GM21723 (cell line): Measurements from ENCODE around the gene IMPDH1.
"Not testable (repeated sequence)": the region's sequence is repeated elsewhere in the genome, so short reads cannot be mapped to it uniquely, and the experiment has no call there.

ENCODE experiments used
- ATAC-seq: cut with Tn5 transposase; IDR thresholded peaks from one replicate; pipeline ENCODE4 v1.9.1; 2021; ENCODE audit warnings: mild to moderate bottlenecking, moderate library complexity; ENCODE audit not compliant: unreplicated experiment

The IMPDH1 gene

DNA sequence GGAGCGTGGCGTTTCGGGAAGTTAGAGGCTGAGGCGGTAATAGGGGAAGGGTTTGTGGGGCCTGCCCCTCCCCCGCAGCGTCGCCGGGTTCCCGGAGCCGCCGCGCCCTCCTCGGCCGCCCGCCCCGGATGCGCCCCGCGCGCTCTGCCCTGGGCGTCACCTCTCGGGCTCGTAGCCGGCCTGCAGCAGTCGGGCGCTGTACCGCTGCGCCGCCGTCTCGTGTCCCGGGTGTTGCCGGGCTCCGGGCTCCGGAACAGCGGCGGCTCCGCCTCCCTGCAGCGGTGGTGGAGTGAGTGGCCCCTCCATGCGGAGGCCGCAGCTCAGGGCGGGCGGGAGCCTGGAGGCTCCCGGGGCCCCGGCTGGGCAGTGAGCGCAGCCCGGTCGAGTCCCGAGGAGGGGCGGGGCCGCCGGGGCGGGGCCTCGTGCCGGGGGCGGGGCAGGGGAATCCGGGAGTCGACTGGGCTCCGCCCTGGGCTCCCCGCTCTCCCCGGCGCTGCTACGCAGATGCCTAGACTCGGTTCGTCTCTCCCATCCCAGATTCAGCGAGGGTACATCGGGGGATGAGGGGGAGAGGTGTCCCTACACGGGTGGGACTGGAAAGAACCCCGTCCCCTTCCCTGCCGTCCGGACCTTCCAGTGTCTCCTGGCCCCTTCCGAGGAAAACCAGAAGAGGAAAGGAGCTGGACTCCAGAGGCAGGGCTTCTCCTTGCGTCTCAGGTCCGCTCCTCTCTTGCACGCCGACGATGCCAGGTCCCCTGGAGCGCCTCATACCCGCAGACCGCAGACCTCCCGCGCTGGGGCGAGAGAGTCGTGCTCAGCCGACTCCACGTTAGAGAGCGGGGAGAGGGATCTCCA is at the start of gene IMPDH1:
Gene IMPDH1 (minus strand): TSS at position 387 of the 855 bp plus-strand sequence. CDS start 81 bp downstream, at position 306.
- ATAC-seq = peak; percentile 81

- ATAC-seq = peak; percentile 36
These were observed 49.7 kb upstream of the IMPDH1 start for GRCh38 chr7:128459394-128459878.

DNA sequence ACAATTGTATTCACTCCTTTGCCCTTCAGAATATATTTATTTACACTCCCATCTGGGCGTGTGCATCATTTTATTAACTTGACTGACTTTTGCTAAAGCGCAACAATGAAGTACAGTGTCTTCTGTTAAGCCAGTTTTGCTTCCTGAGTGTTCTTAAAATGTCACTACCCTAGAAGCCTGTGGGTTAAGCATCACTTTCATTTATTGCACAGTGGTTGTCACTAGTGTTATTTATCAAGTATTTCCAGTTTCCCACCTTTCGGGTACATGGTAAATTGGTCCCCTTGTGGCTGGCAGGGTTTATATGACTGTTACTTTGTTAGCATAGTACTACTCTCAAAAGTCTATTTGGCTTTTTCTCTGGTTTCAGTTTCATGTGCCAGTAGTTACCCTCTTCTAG is 49.2 kb upstream of the IMPDH1 start:
- ATAC-seq = peak; percentile 17

DNA sequence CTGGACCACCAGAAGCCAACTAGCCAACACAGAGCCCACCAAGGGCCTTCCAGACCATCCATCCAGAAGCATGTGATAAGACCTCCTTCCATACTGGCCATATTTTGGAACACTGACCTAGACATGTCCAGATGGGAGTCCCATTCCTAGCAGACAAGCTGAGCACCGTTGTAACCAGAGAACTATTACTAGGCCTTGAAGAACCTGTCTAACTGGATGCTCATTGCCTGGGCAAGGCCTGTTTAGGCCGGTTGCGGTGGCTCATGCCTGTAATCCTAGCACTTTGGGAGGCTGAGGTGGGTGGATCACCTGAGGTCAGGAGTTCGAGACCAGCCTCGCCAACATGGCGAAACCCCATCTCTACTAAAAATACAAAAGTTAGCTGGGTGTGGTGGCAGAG is 47.6 kb upstream of the IMPDH1 start:
- ATAC-seq = not testable (repeated sequence)

GRCh38 chr7:128456255-128456725 is 46.5 kb upstream of the IMPDH1 start:
- ATAC-seq = no peak

DNA sequence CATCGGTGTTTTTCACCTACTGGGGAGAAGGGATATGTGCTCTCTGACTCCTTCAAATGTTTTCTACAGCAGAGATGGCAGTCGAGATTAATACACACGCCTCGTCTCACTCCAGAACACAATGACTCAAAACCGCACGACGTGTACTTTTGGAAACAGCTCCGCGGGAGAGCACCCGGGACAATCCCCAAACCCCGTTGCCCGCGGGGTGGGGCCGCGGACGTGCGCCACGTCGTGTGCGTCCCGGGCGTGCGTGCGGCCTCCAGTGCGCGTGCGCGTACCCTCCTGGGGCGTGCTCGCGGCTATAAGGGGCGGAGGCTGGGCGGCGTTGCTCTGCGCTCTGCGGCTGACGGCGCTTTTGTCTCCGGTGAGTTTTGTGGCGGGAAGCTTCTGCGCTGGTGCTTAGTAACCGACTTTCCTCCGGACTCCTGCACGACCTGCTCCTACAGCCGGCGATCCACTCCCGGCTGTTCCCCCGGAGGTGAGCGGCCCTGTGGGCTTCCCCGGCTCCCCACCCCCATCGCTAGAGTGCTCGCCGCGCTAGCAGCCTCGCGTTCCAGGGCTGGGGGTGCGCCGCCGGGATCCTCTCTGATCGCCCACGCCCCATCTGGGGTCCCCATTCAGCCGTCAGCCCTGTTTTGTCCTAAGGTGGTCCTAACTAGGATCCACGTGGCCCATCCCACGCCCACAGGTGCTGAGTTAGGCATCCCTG is 45.9 kb upstream of the IMPDH1 start, which contains the start of gene HILPDA:
Gene HILPDA (plus strand): TSS at position 336 of the 712 bp plus-strand sequence. CDS start 1,391 bp downstream, outside the sequence.
- peak; percentile 82 for ATAC-seq

DNA sequence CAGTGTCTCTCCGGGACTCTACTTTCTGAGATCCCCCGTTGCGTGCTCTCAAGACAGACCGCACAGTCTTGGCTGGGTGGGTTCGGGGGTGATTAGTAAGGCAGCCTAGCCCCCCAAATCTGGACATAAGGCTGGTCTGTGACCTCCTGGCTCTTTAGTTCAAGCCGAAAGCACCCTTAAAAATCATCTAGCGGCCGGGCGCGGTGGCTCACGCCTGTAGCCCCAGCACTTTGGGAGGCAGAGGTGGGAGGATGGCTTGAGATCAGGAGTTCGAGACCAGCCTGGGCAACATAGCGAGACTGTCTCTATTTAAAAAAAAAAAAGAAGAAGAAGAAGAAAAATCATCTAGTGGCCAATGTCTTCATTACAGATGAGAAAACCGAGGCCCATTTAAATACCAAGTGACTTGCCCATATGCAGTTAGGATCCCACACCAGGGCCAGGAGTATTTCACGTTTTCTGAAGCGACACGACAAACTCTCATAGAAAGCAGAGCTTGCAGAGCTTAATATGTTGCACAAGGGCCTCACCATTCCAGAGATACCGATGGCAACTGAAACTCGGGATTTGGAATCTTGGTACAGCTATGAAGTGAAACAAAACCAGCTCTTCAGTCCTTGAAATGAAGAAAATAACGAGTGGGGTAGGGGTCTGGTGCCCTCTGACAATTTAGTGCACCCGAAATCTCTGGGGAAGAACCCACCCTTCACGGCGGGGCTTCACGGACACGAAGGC is 45.2 kb upstream of the IMPDH1 start:
- ATAC-seq = no peak

- no peak for ATAC-seq
These were observed 44.3 kb upstream of the IMPDH1 start for GRCh38 chr7:128453836-128454804.

- no peak for ATAC-seq
These were observed 42.8 kb upstream of the IMPDH1 start for GRCh38 chr7:128452552-128452951.

DNA sequence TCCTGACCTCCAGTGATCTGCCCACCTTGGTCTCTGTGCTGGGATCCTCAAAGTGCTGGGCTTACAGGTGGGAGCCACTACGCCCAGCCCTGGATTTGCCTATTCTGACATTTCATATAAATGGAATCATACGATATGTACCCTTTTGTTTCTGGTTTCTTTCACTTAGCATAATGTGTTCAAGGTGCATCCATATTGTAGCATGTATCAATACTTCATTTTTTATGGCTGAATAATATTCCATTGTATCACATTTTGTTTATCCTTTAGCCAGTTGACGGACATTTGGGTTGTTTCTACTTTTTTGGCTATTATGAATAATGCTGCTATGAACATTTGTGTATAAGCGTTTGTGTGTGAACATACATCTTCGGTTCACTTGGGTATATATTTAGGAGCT is 41.1 kb upstream of the IMPDH1 start:
- no peak for ATAC-seq

DNA sequence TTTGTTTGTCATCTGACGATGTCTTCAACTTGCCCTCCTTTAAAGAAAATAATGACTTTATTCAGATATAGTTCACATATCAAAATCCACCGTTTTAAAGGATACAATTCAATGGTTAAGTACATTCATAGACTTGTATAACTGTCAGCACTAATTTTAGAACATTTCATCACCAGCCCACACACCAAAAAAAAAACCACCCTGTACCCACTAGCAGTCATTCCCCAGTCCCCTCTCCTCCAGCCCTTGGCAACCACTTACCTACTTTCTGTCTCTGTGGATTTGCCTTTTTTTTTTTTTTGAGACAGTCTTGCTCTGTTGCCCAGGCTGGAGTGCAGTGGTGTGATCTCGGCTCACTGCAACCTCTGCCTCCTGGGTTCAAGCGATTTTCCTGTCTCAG is 40.6 kb upstream of the IMPDH1 start:
- ATAC-seq = no peak

- ATAC-seq = no peak
These were observed 39.0 kb upstream of the IMPDH1 start for GRCh38 chr7:128448751-128449302.

DNA sequence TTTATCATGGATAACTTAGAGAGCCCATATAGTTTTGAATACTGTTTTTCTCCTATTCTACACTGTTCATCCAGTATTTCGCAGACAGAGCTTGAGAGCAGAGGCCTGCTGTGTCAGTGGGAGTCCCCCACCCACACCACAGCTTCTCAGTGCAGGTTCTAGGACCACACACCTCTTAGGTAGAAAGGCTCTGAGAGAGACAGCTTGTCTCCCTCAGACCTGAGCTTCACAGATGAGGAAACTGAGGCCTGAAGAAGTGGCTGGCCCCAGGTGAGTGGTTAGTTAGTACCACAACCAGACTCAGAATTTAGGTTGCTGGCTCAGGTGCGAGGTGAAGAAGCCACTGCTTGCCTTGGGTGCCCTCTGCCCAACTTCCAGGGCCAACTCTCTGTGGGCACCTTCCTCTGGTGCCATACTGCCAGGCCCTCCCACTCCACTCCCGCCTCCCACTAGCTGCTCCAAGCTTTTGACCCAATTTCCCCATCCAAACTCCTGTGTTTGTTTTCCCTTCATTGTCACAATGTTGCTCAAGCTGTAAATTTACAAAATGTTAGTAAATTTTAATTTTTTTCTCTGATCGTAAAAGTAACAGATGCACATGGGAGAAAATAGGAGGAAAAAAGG is 38.3 kb upstream of the IMPDH1 start:
- ATAC-seq = no peak

DNA sequence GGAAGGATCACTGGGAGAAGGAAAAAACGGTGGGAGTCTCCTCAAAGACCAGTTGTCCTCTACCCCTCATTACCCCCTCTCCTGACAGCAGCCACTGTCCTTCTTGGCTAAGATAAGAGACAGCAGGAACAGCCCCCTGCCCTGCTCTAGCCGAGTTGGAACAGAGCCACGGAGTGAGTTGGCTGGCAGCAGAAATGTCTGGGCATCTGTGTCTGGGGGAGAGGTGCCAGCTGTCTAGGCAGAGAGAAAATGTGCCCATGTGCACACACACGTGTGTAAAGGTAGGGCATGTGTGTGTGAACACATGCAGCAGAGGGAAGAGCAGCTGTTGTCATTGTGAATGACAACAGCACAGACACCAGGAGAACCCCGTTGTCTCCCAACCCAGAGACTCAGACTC is 36.5 kb upstream of the IMPDH1 start:
- no peak for ATAC-seq

DNA sequence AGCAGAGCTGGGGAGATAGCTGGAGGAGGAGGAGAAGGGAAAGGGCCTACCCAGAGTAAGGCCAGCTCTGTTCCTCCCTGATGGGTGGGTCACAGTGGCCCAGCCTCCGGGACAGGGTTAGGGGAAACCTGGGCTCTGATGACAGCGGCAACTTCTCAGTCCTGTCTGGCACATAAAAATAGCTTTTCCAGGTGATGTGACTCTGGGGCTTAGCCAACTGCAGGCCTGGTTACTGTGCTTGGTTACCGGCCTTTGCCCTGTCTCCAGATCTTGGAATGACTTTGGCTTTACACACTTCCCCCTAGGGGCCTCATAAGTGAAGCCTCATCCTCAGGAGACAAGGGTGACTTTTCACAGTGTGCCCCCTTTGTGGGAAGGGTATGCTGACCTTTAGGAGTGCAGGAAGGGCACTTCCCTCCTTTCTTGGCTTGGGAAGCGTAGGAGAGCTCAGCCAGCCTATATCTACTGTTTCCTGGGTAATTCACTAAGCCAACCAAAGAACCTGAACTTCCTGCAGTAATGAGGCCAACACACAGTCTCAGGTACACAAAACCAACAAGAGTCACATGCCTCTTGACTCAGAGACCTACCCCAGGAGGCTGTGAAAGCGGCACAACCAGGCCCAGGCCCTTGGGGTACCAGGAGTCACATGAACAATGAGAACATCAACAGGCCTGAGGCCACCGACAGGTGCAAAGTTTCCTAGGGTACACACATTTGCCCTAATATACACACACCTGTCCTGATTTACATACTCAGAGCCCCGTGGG is 34.2 kb upstream of the IMPDH1 start:
- ATAC-seq = no peak

DNA sequence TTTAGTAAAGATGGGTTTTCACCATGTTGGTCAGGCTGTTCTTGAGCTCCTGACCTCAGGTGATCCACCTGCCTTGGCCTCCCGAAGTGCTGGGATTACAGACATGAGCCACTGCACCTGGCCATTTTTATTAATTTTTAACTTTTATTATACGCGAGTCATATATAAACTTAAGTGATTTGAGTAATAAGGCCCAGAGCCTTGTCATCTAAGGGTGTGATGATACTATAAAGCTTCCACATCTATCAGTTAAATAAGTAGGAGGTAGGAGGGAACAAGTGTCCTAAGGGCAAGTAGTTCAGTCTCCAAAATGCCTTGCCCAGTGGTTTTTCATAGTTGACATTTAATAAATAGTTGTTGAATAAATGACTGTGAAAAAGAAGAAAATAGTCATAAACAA is 32.6 kb upstream of the IMPDH1 start:
- no peak for ATAC-seq

GRCh38 chr7:128437426-128438332 is 27.9 kb upstream of the IMPDH1 start:
- ATAC-seq = peak; percentile 81
